SU-DHL-6 (cell line): ENCODE measurements around the gene EDIL3.

ENCODE experiments used
- CTCF ChIP-seq: fragments of 200-600 bp; sonication (generic); IDR thresholded peaks from one replicate; pipeline ENCODE4 v1.5.1; 2017; ENCODE audit warnings: antibody characterized with exemption, mild to moderate bottlenecking, low read length, moderate library complexity; ENCODE audit not compliant: insufficient read depth, poor library complexity, severe bottlenecking
- EZH2phosphoT487 ChIP-seq: fragments of 200-600 bp; sonication (generic), shearing (Covaris generic); conservative IDR thresholded peaks from 2 replicates; pipeline ENCODE4 v1.6.1; 2018; ENCODE audit warnings: mild to moderate bottlenecking, antibody characterized with exemption, low read length, moderate library complexity, mixed read lengths

- TF ChIP-seq CTCF (no peak), EZH2phosphoT487 (no peak)
These were observed 12.5 kb downstream of the EDIL3 start for GRCh38 chr5:84372066-84372695.
